ENCODE results near the gene PFKFB2.

GRCh38 chr1:207027921-207028320, 25.2 kb upstream of the PFKFB2 start:
- TF ChIP-seq CTCF (conservative IDR thresholded peaks at IDR 0.05) (no peak), EZH2 (IDR thresholded peaks at IDR 0.05; ENCODE audit: low read depth) (no peak)
